Right lobe of liver (tissue), 6 donors: ENCODE measurements around the gene HCST. TPM values are rescaled to one million over a fixed set of nuclear protein-coding genes. Genes with fewer than 3 reads are reported as not detected.
A peak's percentile ranks its signal among the peaks of the same experiment; 100 is the strongest.

Experiments used
- ATAC-seq, 4 donors: fragments of 200-7000 bp; cut with Tn5 transposase; one replicate each; pipeline ENCODE4 v1.9.1; 2020; ENCODE audit warnings: mild to moderate bottlenecking in 4 of 4, moderate library complexity in 4 of 4
- DNase-seq, 3 donors: peaks; one replicate each; pipeline ENCODE4 v3.0.0-alpha.2; 2020
- H3K27ac ChIP-seq, 3 donors: fragments of 200-600 bp; one replicate each; pipeline ENCODE4 v1.8.0; 2022
- H3K27me3 ChIP-seq, 2 donors: fragments of 200-600 bp; one replicate each; pipeline ENCODE4 v1.8.0; 2022
- H3K36me3 ChIP-seq, 4 donors: fragments of 200-600 bp; sonication (generic) in 1 of 4; one replicate each; pipeline versions ENCODE4 v1.5.1 to v1.8.0; 2017 to 2022; ENCODE audit warnings: control low read depth in 1 of 4
- H3K4me1 ChIP-seq, 4 donors: fragments of 200-600 bp; sonication (generic) in 1 of 4; one replicate each; pipeline versions ENCODE4 v1.5.1 to v1.8.0; 2017 to 2022; ENCODE audit warnings: control low read depth in 1 of 4
- H3K4me3 ChIP-seq, 3 donors: fragments of 200-600 bp; one replicate each; pipeline ENCODE4 v1.8.0; 2022
- H3K9me3 ChIP-seq, 4 donors: fragments of 200-600 bp; sonication (generic) in 1 of 4; one replicate each; pipeline versions ENCODE4 v1.5.1 to v1.8.0; 2017 to 2022; ENCODE audit warnings: control low read depth in 1 of 4
- POLR2A ChIP-seq: fragments of 450-650 bp; IDR thresholded peaks from one replicate; pipeline ENCODE4 v1.6.1; 2017; ENCODE audit warnings: antibody characterized with exemption, mild to moderate bottlenecking
- WGBS: methylation state at CpG from one replicate; pipeline ENCODE4 v1.1.6; 2018; ENCODE audit warnings: low coverage, low lambda C conversion rate; ENCODE audit not compliant: insufficient coverage; ENCODE audit errors: missing lambda C conversion rate; 5-methylcytosine and 5-hydroxymethylcytosine counted together
- intact Hi-C, 2 donors: fragments of 100-400 bp; cut with DNase I; formaldehyde crosslinking; loops; one replicate each; pipeline versions ENCODE4 v1.11.2 to v1.14.1; 2022
- total RNA-seq, 6 experiments: library from RNA; depleted of rRNA in 2 of 6; stranded (reverse); fragments of >200 nt in 2 of 6; fragmentation: NEBNext Ultra II Directional in 3 of 6; extraction: Animal tissue kit (Norgen Biotek cat#: 25700) in 3 of 6; gene quantifications; one replicate each; pipeline versions ENCODE4 v1.1.0 to v1.2.4, GENCODE V29; 2016 to 2023
- TF ChIP-seq, protein P1 (sequence below), 4 donors: fragments of 200-600 bp in 3 of 4; fragments of 450-650 bp in 1 of 4; IDR thresholded peaks; one replicate each; pipeline versions ENCODE4 v1.5.1 to v1.8.0; 2016 to 2022; ENCODE audit warnings: antibody characterized with exemption in 4 of 4, mild to moderate bottlenecking in 2 of 4
- donor health status: DM: no; HTN: yes; CAD: no.
- donor health status: DM: no; HTN: no; CAD: no.
- donor health status: DM: no; HTN: no; CAD: no.
- donor health status: DM: no; HTN: yes; CAD: no.
- donor health status: DM: no; HTN: yes; CAD: no.

The HCST gene
- total RNA-seq, 6 experiments from 2014 or later = 1.7 to 4.2 (median 2.4) TPM; not detected in 1

DNA sequence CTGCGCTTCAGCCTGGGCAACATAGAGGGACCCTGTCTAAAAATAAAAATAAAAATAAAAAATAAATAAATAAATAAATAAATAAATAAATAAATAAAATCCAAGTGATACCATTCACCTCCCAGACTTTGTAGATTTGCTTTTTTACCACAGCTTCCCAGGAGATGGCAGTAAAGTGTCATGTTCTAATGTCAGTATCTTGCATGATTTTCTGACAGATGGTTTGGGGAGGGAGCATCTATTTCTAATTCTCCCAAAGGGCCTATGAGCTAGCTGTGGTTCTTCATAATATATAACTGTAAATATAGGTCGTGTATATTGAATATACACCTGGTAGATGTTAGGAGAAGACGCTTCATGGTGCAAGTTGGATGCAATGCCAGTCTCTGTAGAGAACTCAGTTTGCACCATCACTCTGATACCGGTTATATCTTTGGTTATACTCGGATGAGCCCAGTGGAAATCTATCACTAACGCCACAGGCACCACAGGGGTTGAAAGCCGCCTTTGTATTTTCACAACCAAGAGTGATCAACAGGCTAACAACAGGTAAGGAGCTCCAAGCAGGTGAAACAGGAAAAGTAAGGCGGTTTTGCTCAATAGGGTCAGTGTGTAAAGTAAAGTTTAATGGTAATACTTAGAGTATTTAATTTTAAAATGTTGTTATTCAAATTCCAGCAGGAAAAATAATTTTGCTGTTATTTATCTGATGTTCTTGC lies 20.1 kb upstream of the HCST start:
- Histone ChIP-seq H3K9me3 (no peaks in the 10 kb centered on the region), H3K27me3 (no peaks in the 10 kb centered on the region), H3K36me3 (no peaks in the 10 kb centered on the region), H3K27ac (no peak overlapping the region), H3K4me3 (no peak overlapping the region), H3K4me1 (no peaks in the 10 kb centered on the region)
- DNase-seq (no peak), ATAC-seq (peak; percentile 65 to 83 (median 76))
- WGBS = 22% methylated on average over 8 of the region's 8 CpGs
- TF ChIP-seq POLR2A = no peak
- TF ChIP-seq, protein P1, sequence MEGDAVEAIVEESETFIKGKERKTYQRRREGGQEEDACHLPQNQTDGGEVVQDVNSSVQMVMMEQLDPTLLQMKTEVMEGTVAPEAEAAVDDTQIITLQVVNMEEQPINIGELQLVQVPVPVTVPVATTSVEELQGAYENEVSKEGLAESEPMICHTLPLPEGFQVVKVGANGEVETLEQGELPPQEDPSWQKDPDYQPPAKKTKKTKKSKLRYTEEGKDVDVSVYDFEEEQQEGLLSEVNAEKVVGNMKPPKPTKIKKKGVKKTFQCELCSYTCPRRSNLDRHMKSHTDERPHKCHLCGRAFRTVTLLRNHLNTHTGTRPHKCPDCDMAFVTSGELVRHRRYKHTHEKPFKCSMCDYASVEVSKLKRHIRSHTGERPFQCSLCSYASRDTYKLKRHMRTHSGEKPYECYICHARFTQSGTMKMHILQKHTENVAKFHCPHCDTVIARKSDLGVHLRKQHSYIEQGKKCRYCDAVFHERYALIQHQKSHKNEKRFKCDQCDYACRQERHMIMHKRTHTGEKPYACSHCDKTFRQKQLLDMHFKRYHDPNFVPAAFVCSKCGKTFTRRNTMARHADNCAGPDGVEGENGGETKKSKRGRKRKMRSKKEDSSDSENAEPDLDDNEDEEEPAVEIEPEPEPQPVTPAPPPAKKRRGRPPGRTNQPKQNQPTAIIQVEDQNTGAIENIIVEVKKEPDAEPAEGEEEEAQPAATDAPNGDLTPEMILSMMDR (IDR thresholded peaks at IDR 0.05) = peak; percentile 60 to 69 (median 66)
- intact Hi-C loops = loop anchor here in 1 of 2 donors (5.0 kb wide), 1 partner anchor 55 kb away; the partner anchor contains the start of gene LRFN3

GRCh38 chr19:35883882-35884281 lies 18.4 kb upstream of the HCST start:
- no peak for ATAC-seq
- no peaks in the 10 kb centered on the region for H3K4me1 ChIP-seq
- peaks cover 0 to 11% (median 0%) of the 10 kb centered on the region in 4 donors for H3K36me3 ChIP-seq
- no peak overlapping the region for H3K27ac ChIP-seq
- 42% methylated on average over 2 of the region's 2 CpGs for WGBS
- intact Hi-C loops = loop anchor here in 1 of 2 donors (5.0 kb wide), 1 partner anchor 53 kb away; the partner anchor contains the start of gene LRFN3
- TF ChIP-seq POLR2A = no peak
- TF ChIP-seq, protein P1 (IDR thresholded peaks at IDR 0.05) = no peak
- H3K27me3 ChIP-seq = no peaks in the 10 kb centered on the region
- H3K9me3 ChIP-seq = no peaks in the 10 kb centered on the region
- no peak for DNase-seq
- no peak overlapping the region for H3K4me3 ChIP-seq

GRCh38 chr19:35885225-35885738 lies 17.0 kb upstream of the HCST start:
- H3K27ac ChIP-seq = no peak overlapping the region
- intact Hi-C loops = loop anchor here in 1 of 2 donors (5.0 kb wide), 1 partner anchor 42 kb away; no protein-coding TSS in a partner anchor
- no peak overlapping the region for H3K4me3 ChIP-seq
- no peaks in the 10 kb centered on the region for H3K4me1 ChIP-seq
- 100% methylated on average over 1 of the region's 6 CpGs for WGBS
- no peaks in the 10 kb centered on the region for H3K27me3 ChIP-seq
- ATAC-seq (no peak), DNase-seq (no peak)
- TF ChIP-seq, protein P1 (IDR thresholded peaks at IDR 0.05) = no peak
- no peak for TF ChIP-seq POLR2A
- peaks cover 0 to 22% (median 0%) of the 10 kb centered on the region in 4 donors for H3K36me3 ChIP-seq
- H3K9me3 ChIP-seq = no peaks in the 10 kb centered on the region

DNA sequence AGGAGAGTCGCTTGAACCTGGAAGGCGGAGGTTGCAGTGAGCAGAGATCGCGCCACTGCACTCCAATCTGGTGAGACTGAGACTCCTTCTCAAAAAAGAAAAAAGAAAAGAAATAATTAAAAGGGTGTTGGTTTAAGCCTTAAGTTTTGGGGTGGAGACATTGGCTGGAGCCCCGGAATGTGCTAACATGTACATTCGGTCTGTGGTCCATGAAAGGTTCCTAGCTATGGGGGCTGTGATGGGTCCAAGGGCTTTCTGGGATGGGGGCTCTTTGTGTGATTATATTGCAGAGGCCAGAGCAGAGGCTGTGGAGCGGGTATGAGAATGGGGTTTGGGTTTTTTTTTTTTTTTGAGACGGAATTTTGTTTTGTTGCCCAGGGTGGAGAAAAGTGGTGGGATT lies 16.4 kb upstream of the HCST start:
- Histone ChIP-seq H3K4me3 (no peak overlapping the region), H3K4me1 (no peaks in the 10 kb centered on the region), H3K36me3 (peaks cover 0 to 22% (median 0%) of the 10 kb centered on the region in 4 donors), H3K27ac (no peak overlapping the region), H3K9me3 (no peaks in the 10 kb centered on the region), H3K27me3 (no peaks in the 10 kb centered on the region)
- TF ChIP-seq, protein P1 (IDR thresholded peaks at IDR 0.05) = no peak
- no peak for TF ChIP-seq POLR2A
- WGBS = 100% methylated on average over 2 of the region's 8 CpGs
- DNase-seq (no peak), ATAC-seq (no peak)
- intact Hi-C loops = loop anchor here in 1 of 2 donors (5.0 kb wide), 1 partner anchor 41 kb away; no protein-coding TSS in a partner anchor
